Left lung (tissue), 10 donors: ENCODE measurements around the gene WNK1. TPM values are rescaled to one million over a fixed set of nuclear protein-coding genes. Genes with fewer than 3 reads are reported as not detected.

ENCODE experiments used
- ATAC-seq: fragments of 200-7000 bp; cut with Tn5 transposase; one replicate; pipeline ENCODE4 v1.9.1; 2020; ENCODE audit warnings: moderate library complexity
- DNase-seq, 4 donors: peaks; one replicate each; pipeline ENCODE4 v3.0.0-alpha.2; 2013 to 2020
- H3K27ac ChIP-seq, 2 donors: fragments of 200-600 bp; sonication (generic) in 1 of 2; one replicate each; pipeline versions ENCODE4 v1.5.0 to v1.8.0; 2020 to 2021
- H3K27me3 ChIP-seq, 2 donors: fragments of 200-600 bp; sonication (generic) in 1 of 2; one replicate each; pipeline versions ENCODE4 v1.5.0 to v1.8.0; 2020 to 2021
- H3K36me3 ChIP-seq, 2 donors: fragments of 200-600 bp; sonication (generic) in 1 of 2; one replicate each; pipeline versions ENCODE4 v1.5.0 to v1.8.0; 2020 to 2021
- H3K4me1 ChIP-seq, 2 donors: fragments of 200-600 bp; one replicate each; pipeline ENCODE4 v1.8.0; 2021
- H3K4me3 ChIP-seq, 2 donors: fragments of 200-600 bp; sonication (generic) in 1 of 2; one replicate each; pipeline versions ENCODE4 v1.5.0 to v1.8.0; 2020 to 2021; ENCODE audit warnings: mild to moderate bottlenecking in 1 of 2
- H3K9me3 ChIP-seq, 2 donors: fragments of 200-600 bp; sonication (generic) in 1 of 2; one replicate each; pipeline versions ENCODE4 v1.5.0 to v1.8.0; 2020 to 2021
- intact Hi-C, 2 donors: fragments of 100-400 bp; cut with DNase I; formaldehyde crosslinking; loops; one replicate each; pipeline versions ENCODE4 v1.11.2 to v1.14.2; 2022
- polyA plus RNA-seq, 6 donors: library from polyadenylated mRNA; unstranded; fragments of 120-200 nt; gene quantifications; one replicate each; pipeline ENCODE4 v1.2.1, GENCODE V29; 2013; ENCODE audit not compliant: insufficient read length in 6 of 6
- total RNA-seq, 2 donors: library from RNA; stranded (reverse); fragmentation: NEBNext Ultra II Directional; extraction: Animal tissue kit (Norgen Biotek cat#: 25700); gene quantifications; one replicate each; pipeline ENCODE4 v1.2.1, GENCODE V29; 2021
- TF ChIP-seq, protein P1 (sequence below), 2 donors: fragments of 200-600 bp; sonication (generic) in 1 of 2; IDR thresholded peaks; one replicate each; pipeline versions ENCODE4 v1.5.0 to v1.8.0; 2021; ENCODE audit warnings: antibody characterized with exemption in 2 of 2
- donor health status: DM: no; HTN: yes; CAD: no.
- donor health status: DM: no; HTN: no; CAD: no.

The WNK1 gene
- total and polyA plus RNA-seq, 8 donors: 94.4 to 245 (median 111) TPM

DNA sequence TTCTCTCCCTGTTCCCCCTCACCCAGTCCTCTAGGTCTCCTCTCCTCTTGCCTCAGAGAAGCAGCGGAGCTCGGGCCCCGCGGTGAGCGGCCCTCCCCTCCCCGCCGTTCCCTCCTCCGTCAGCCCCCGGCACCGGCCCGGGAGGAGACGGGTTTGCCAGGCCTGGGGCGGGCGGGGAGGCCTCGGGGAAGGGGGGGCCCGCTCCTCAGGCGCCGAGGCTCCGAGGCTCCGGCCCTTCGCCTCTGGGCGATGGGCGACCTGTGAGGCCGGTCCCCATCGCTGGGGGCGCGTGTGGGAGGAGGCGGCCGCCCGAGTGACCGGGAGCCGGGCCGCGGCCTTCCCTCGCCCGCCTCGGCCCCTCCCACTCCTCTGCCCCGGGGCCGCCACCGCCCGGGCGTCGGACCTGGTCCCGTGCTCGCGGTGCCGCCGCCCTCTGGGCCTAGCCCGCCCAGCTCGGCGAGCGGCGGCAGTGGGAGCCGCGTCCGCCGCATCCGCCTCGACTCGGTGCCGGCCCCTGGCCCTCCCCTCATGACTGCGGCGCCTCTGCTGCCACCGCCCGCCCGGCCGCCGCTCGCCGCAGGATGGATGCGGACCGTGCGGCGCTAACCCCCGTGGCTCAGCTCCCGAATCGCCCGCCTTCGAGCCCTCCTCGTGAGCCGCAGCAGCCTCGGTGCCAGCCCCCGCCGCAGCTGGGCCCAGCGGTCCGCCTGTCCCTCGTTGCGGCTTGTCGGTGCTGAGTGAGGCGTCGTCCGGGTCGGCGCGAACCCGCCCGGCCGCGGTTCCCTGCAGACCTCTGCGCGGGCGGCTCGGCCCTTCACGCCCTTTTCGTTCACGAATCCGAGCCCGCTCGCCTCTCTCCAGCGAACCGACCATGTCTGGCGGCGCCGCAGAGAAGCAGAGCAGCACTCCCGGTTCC is 574 bp downstream of the WNK1 start:
- DNase-seq (peak; percentile 52 to 93 (median 58)), ATAC-seq (peak; percentile 41)

DNA sequence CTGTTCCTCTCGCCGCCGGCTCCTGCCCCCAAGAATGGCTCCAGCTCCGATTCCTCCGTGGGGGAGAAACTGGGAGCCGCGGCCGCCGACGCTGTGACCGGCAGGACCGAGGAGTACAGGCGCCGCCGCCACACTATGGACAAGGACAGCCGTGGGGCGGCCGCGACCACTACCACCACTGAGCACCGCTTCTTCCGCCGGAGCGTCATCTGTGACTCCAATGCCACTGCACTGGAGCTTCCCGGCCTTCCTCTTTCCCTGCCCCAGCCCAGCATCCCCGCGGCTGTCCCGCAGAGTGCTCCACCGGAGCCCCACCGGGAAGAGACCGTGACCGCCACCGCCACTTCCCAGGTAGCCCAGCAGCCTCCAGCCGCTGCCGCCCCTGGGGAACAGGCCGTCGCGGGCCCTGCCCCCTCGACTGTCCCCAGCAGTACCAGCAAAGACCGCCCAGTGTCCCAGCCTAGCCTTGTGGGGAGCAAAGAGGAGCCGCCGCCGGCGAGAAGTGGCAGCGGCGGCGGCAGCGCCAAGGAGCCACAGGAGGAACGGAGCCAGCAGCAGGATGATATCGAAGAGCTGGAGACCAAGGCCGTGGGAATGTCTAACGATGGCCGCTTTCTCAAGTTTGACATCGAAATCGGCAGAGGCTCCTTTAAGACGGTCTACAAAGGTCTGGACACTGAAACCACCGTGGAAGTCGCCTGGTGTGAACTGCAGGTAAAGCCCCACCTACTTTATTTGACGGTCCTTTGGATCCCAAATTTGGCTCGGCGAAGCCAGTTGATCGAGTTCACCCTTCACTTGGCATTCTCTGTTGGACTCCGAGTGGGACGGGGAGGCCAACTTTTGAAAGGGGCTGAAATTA is 1.5 kb downstream of the WNK1 start:
- intact Hi-C loops: loop anchor here in 1 of 2 donors (5.0 to 10.0 kb wide), 2 partner anchors 61 to 182 kb away; no protein-coding TSS in a partner anchor
- Histone ChIP-seq H3K36me3 (no peaks in the 10 kb centered on the region), H3K9me3 (no peaks in the 10 kb centered on the region), H3K27ac (peak overlapping the region; percentile 98 to 99), H3K27me3 (no peaks in the 10 kb centered on the region), H3K4me1 (peaks cover 12 to 57% of the 10 kb centered on the region in 2 donors), H3K4me3 (peak overlapping the region; percentile 87 to 92)
- DNase-seq: peak in 3 of 4 donors; percentile 30 to 92 (median 62)
- TF ChIP-seq, protein P1, sequence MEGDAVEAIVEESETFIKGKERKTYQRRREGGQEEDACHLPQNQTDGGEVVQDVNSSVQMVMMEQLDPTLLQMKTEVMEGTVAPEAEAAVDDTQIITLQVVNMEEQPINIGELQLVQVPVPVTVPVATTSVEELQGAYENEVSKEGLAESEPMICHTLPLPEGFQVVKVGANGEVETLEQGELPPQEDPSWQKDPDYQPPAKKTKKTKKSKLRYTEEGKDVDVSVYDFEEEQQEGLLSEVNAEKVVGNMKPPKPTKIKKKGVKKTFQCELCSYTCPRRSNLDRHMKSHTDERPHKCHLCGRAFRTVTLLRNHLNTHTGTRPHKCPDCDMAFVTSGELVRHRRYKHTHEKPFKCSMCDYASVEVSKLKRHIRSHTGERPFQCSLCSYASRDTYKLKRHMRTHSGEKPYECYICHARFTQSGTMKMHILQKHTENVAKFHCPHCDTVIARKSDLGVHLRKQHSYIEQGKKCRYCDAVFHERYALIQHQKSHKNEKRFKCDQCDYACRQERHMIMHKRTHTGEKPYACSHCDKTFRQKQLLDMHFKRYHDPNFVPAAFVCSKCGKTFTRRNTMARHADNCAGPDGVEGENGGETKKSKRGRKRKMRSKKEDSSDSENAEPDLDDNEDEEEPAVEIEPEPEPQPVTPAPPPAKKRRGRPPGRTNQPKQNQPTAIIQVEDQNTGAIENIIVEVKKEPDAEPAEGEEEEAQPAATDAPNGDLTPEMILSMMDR (IDR thresholded peaks at IDR 0.05): peak in 1 of 2 donors; percentile 30
- peak; percentile 1 for ATAC-seq

More for the DNA sequence above, 574 bp downstream of the WNK1 start:
- H3K27me3 ChIP-seq: no peaks in the 10 kb centered on the region
- H3K36me3 ChIP-seq: no peaks in the 10 kb centered on the region
- H3K27ac ChIP-seq: peak overlapping the region; percentile 98 to 99
- no peaks in the 10 kb centered on the region for H3K9me3 ChIP-seq
- H3K4me1 ChIP-seq: peaks cover 8 to 50% of the 10 kb centered on the region in 2 donors
- H3K4me3 ChIP-seq: peak overlapping the region; percentile 87 to 92
- intact Hi-C loops: loop anchor here in 1 of 2 donors (5.0 to 10.0 kb wide), 2 partner anchors 62 to 181 kb away; no protein-coding TSS in a partner anchor
- TF ChIP-seq, protein P1 (IDR thresholded peaks at IDR 0.05): peak in 1 of 2 donors; percentile 19

DNA sequence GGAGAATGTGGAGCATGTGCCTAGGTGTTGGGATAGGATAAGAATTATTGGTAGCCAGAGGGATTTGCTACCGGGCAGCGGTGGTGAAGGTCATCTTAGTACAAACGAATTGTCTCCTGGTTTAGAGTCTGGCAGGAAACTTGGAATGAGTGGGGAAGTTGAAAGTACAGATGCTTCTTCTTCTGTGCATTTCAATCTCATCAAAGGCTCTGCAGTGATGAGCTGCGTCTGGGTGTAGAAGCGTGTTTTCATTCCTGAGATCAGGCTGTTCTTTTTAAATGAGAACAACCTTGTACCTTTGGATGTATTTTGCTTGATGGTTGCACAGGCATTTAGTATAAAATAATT is 2.1 kb downstream of the WNK1 start:
- ATAC-seq (no peak), DNase-seq (peak in 1 of 4 donors; percentile 10)
- no peaks in the 10 kb centered on the region for H3K36me3 ChIP-seq
- H3K27me3 ChIP-seq: no peaks in the 10 kb centered on the region
- H3K4me1 ChIP-seq: peaks cover 18 to 63% of the 10 kb centered on the region in 2 donors
- peak overlapping the region; percentile 87 to 92 for H3K4me3 ChIP-seq
- TF ChIP-seq, protein P1 (IDR thresholded peaks at IDR 0.05): no peak
- intact Hi-C loops: loop anchor here in 1 of 2 donors (5.0 to 10.0 kb wide), 2 partner anchors 60 to 182 kb away; no protein-coding TSS in a partner anchor
- H3K9me3 ChIP-seq: no peaks in the 10 kb centered on the region
- peak overlapping the region; percentile 98 to 99 for H3K27ac ChIP-seq

DNA sequence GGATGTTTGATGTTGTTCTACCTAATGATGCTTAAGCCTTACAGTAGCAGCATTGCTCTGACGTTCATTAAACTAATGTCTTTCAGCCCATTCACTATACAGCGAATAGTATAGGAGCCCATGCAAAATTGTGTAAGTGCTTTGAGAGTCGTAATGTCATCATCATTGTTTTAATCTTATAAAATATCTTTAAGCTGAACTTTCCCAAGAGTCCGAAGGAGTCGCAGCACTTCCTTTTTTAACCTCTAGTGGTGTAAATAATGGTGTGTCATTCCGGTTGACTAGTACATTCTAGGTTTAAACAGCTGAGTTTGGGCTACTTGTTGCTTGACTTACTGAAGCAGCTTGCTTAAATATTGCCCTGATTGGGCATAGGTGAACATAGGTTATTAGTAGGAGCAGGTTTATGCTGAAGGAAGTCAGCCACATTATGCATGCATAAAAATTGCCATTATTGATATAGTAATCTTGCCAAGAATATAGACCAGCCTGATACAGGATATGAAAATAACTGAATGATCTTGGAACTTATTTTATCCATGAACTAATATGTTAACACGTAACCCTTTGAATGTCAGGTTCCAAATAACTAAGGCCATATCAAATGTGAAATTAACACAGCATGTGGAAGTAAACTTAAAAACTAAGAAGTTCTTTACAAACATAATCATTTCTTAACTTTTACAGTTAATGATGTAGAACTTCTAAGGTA is 2.6 kb downstream of the WNK1 start:
- Histone ChIP-seq H3K4me1 (peaks cover 20 to 63% of the 10 kb centered on the region in 2 donors), H3K27ac (peak overlapping the region; percentile 98 to 99), H3K36me3 (no peaks in the 10 kb centered on the region), H3K4me3 (peak overlapping the region; percentile 87 to 92), H3K27me3 (no peaks in the 10 kb centered on the region), H3K9me3 (no peaks in the 10 kb centered on the region)
- ATAC-seq (peak; percentile 5), DNase-seq (peak in 1 of 4 donors; percentile 23)
- intact Hi-C loops: loop anchor here in 1 of 2 donors (5.0 to 10.0 kb wide), 2 partner anchors 60 to 183 kb away; no protein-coding TSS in a partner anchor
- TF ChIP-seq, protein P1 (IDR thresholded peaks at IDR 0.05): peak; percentile 54 to 59
